CD1c-positive myeloid dendritic cell (primary cell): ENCODE results near the gene SPDYE11.
A peak's percentile ranks its signal among the peaks of the same experiment; 100 is the strongest.
"Not testable (repeated sequence)": the region's sequence is repeated elsewhere in the genome, so short reads cannot be mapped to it uniquely, and the experiment has no call there.

Source experiments
- DNase-seq: peaks from one replicate; pipeline ENCODE4 v3.0.0-alpha.2; 2016; ENCODE audit errors: extremely low spot score

SPDYE11 gene, protein sequence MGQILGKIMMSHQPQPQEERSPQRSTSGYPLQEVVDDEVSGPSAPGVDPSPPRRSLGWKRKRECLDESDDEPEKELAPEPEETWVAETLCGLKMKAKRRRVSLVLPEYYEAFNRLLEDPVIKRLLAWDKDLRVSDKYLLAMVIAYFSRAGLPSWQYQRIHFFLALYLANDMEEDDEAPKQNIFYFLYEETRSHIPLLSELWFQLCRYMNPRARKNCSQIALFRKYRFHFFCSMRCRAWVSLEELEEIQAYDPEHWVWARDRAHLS

GRCh38 chr7:73057811-73058210 lies at the start of gene SPDYE11:
Gene SPDYE11 (minus strand): TSS chr7:73057911. CDS start chr7:73056111, 1,800 bp downstream.
- DNase-seq, result not testable (repeated sequence)

GRCh38 chr7:73085938-73086337 lies 28.2 kb upstream of the SPDYE11 start, which contains the start of gene SPDYE9:
Gene SPDYE9 (minus strand): TSS chr7:73086038. CDS start chr7:73084238, 1,800 bp downstream.
- not testable (repeated sequence) for DNase-seq

GRCh38 chr7:73029666-73030065 lies 28.0 kb downstream of the SPDYE11 start, which contains the start of gene SPDYE8:
Gene SPDYE8 (minus strand): TSS chr7:73029766. CDS start chr7:73027966, 1,800 bp downstream.
- not testable (repeated sequence) for DNase-seq

DNA sequence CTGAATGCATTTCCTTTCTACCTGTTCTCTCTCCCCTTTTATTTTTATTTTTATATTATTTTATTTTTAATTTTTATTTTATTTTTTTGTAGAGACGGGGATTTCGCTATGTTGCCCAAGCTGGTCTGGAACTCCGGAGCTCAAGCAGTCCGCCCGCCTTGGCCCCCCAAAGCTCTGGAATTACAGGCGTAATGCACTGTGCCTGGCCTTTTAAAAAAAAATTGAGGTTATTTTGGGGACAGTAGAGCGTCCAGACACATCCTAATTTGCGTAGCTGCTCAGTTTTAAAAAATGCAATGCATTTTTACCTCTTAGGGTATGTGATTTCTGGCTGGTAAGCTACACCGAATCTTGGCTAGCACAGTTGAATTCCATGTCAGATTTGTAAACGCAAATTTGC lies 51.2 kb downstream of the SPDYE11 start:
- DNase-seq, result not testable (repeated sequence)

- DNase-seq, result peak; percentile 81
These were observed 51.8 kb downstream of the SPDYE11 start for GRCh38 chr7:73005693-73006447.

- not testable (repeated sequence) for DNase-seq
These were observed 52.4 kb downstream of the SPDYE11 start for GRCh38 chr7:73005356-73005692.

DNA sequence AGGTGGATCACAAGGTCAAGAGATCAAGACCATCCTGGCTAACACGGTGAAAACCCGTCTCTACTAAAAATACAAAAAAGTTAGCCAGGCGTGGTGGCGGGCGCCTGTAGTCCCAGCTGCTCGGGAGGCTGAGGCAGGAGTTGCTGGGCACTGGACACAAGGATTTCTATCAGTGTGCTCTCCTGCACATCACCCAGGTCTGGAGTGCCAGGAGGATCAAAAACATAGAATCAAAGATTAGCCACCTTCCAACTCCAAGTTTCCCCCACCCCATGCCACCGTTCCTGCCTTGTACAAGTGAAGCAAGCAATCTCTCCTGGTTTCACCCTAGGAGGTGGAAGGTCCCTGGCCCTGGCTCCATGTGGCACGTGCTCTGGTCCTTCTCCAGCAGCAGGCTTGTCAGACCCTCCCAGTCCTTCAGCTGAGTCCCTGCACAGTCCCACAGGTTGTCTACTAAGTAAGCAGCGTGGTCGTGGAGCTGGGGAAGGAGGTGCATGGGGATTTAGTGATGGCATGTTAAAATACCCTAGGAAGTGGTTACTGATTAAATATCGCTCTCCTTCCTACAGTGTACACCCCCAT lies 59.7 kb downstream of the SPDYE11 start:
- DNase-seq, result not testable (repeated sequence)
